Measurements from ENCODE around the gene ALOXE3.
"Not testable (repeated sequence)": the region's sequence is repeated elsewhere in the genome, so short reads cannot be mapped to it uniquely, and the experiment has no call there.

Gene ALOXE3

GRCh38 chr17:8066841-8067775, 51.2 kb downstream of the ALOXE3 start:
- no peak for DNase-seq

- no peak for DNase-seq
These were observed 53.7 kb downstream of the ALOXE3 start for GRCh38 chr17:8064561-8065019.

GRCh38 chr17:8063761-8064534, 54.4 kb downstream of the ALOXE3 start:
- DNase-seq, result no peak

- DNase-seq, result no peak
These were observed 55.4 kb downstream of the ALOXE3 start for GRCh38 chr17:8062807-8063483.

- DNase-seq, result no peak
These were observed 55.9 kb downstream of the ALOXE3 start for GRCh38 chr17:8062435-8062806.

GRCh38 chr17:8061851-8062250, 56.5 kb downstream of the ALOXE3 start:
- DNase-seq, result not testable (repeated sequence)

- DNase-seq, result peak; percentile 81
These were observed 58.0 kb downstream of the ALOXE3 start for GRCh38 chr17:8060274-8060673.

- no peak for DNase-seq
These were observed 59.2 kb downstream of the ALOXE3 start for GRCh38 chr17:8059131-8059530.

- DNase-seq, result peak; percentile 75
These were observed 60.6 kb downstream of the ALOXE3 start for GRCh38 chr17:8057691-8058114.

GRCh38 chr17:8056976-8057625, 61.2 kb downstream of the ALOXE3 start:
- DNase-seq, result no peak

GRCh38 chr17:8056232-8056975, 61.9 kb downstream of the ALOXE3 start:
- DNase-seq, result peak; percentile 34

GRCh38 chr17:8055851-8056231, 62.5 kb downstream of the ALOXE3 start:
- no peak for DNase-seq

- no peak for DNase-seq
These were observed 64.7 kb downstream of the ALOXE3 start for GRCh38 chr17:8053600-8053999.

GRCh38 chr17:8052256-8053252, 65.8 kb downstream of the ALOXE3 start:
- DNase-seq, result no peak

- no peak for DNase-seq
These were observed 66.5 kb downstream of the ALOXE3 start for GRCh38 chr17:8051831-8052230.

GRCh38 chr17:8048736-8049135, 69.6 kb downstream of the ALOXE3 start:
- no peak for DNase-seq

- DNase-seq, result no peak
These were observed 70.1 kb downstream of the ALOXE3 start for GRCh38 chr17:8048236-8048635.

- no peak for DNase-seq
These were observed 70.6 kb downstream of the ALOXE3 start for GRCh38 chr17:8047769-8048110.

- DNase-seq, result no peak
These were observed 71.2 kb downstream of the ALOXE3 start for GRCh38 chr17:8046929-8047768.
